Calu3 (cell line): Measurements from ENCODE around the gene CEMIP2. TPM values are rescaled to one million over a fixed set of nuclear protein-coding genes. Genes with fewer than 3 reads are reported as not detected.

Experiments used
- BruUV-seq: library from RNA; stranded (reverse); fragments of 400-500 nt; replicated peaks from 2 replicates; lab custom pipeline; 2021; lab: Mats Ljungman, UMichigan
- CTCF ChIA-PET: fragments of 300-600 bp; sonication (Branson Sonifier 250); formaldehyde crosslinking; loops from one replicate; lab custom pipeline; 2022; ENCODE audit warnings: antibody characterized with exemption; lab: Charles Lee
- DNase-seq: peaks from one replicate; pipeline ENCODE4 v3.0.0; 2022
- H3K27ac Mint-ChIP-seq: one replicate; pipeline ENCODE4 v1.8.0; 2022; ENCODE audit warnings: mixed read lengths; ENCODE audit not compliant: unreplicated experiment
- H3K27me3 Mint-ChIP-seq: one replicate; pipeline ENCODE4 v1.8.0; 2022; ENCODE audit warnings: mixed read lengths; ENCODE audit not compliant: unreplicated experiment
- H3K36me3 Mint-ChIP-seq: one replicate; pipeline ENCODE4 v1.8.0; 2022; ENCODE audit warnings: mild to moderate bottlenecking, moderate library complexity, mixed read lengths; ENCODE audit not compliant: insufficient read depth, unreplicated experiment
- H3K4me1 Mint-ChIP-seq: one replicate; pipeline ENCODE4 v1.8.0; 2022; ENCODE audit warnings: mild to moderate bottlenecking, low read depth, mixed read lengths; ENCODE audit not compliant: unreplicated experiment
- H3K4me3 Mint-ChIP-seq: one replicate; pipeline ENCODE4 v1.8.0; 2022; ENCODE audit warnings: mild to moderate bottlenecking, low read depth, moderate library complexity, mixed read lengths; ENCODE audit not compliant: unreplicated experiment
- H3K9me3 Mint-ChIP-seq: one replicate; pipeline ENCODE4 v1.8.0; 2022; ENCODE audit warnings: low read depth, mixed read lengths; ENCODE audit not compliant: unreplicated experiment
- intact Hi-C: fragments of 100-400 bp; cut with micrococcal nuclease; formaldehyde crosslinking; loops from one replicate; pipeline ENCODE4 v1.10.0; 2022; ENCODE audit not compliant: unreplicated experiment
- total RNA-seq: library from RNA; stranded (reverse); gene quantifications from 2 replicates; pipeline ENCODE4 v1.2.3, GENCODE V29; 2022
- TF ChIP-seq, protein P1 (sequence below): fragments of 200-600 bp; IDR thresholded peaks from one replicate; pipeline ENCODE4 v1.8.0; 2022; ENCODE audit warnings: antibody characterized with exemption; ENCODE audit not compliant: unreplicated experiment

CEMIP2 gene
- total RNA-seq, 1 experiment from 2014 or later, result 122 TPM

- no peaks in the 10 kb centered on the region for H3K9me3 Mint-ChIP-seq
- CTCF ChIA-PET, result interaction anchor here (0.6 kb wide), 1 partner anchor 20 kb away, joined by 4 read pairs; no protein-coding TSS in a partner anchor
- DNase-seq, result no peak
- peaks cover 6% of the 10 kb centered on the region for H3K4me1 Mint-ChIP-seq
- no TSS peak for BruUV-seq
- no peaks in the 10 kb centered on the region for H3K27me3 Mint-ChIP-seq
- H3K36me3 Mint-ChIP-seq, result peaks cover 51% of the 10 kb centered on the region
- no peak overlapping the region for H3K4me3 Mint-ChIP-seq
- intact Hi-C loops, result no loop called here
- H3K27ac Mint-ChIP-seq, result no peak overlapping the region
- TF ChIP-seq, protein P1, sequence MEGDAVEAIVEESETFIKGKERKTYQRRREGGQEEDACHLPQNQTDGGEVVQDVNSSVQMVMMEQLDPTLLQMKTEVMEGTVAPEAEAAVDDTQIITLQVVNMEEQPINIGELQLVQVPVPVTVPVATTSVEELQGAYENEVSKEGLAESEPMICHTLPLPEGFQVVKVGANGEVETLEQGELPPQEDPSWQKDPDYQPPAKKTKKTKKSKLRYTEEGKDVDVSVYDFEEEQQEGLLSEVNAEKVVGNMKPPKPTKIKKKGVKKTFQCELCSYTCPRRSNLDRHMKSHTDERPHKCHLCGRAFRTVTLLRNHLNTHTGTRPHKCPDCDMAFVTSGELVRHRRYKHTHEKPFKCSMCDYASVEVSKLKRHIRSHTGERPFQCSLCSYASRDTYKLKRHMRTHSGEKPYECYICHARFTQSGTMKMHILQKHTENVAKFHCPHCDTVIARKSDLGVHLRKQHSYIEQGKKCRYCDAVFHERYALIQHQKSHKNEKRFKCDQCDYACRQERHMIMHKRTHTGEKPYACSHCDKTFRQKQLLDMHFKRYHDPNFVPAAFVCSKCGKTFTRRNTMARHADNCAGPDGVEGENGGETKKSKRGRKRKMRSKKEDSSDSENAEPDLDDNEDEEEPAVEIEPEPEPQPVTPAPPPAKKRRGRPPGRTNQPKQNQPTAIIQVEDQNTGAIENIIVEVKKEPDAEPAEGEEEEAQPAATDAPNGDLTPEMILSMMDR, result no peak
These were observed 58.9 kb downstream of the CEMIP2 start for GRCh38 chr9:71709384-71709783.

DNA sequence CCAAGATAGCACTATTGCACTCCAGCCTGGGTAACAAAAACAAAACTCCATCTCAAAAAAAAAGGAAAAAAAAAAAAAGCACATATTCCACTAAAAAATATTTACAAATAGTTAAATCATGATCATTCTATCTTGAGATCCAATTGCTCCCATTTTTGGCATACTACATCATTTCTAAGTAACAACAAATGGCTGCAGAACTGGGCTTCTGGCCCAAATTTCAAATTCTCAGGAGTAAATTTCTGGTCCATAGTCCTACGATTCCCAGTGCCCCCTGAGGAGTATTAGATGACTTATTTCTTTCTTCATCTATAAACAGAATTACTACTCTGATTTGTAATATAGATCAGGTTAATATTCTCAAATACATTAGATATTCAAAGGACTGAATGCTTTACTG, 62.1 kb downstream of the CEMIP2 start:
- BruUV-seq, result no TSS peak
- Mint-ChIP-seq H3K36me3 (peaks cover 65% of the 10 kb centered on the region), H3K9me3 (no peaks in the 10 kb centered on the region), H3K27ac (no peak overlapping the region), H3K27me3 (no peaks in the 10 kb centered on the region), H3K4me1 (peaks cover 6% of the 10 kb centered on the region), H3K4me3 (no peak overlapping the region)
- CTCF ChIA-PET, result no interaction called here
- intact Hi-C loops, result no loop called here
- TF ChIP-seq, protein P1, result no peak
- no peak for DNase-seq

DNA sequence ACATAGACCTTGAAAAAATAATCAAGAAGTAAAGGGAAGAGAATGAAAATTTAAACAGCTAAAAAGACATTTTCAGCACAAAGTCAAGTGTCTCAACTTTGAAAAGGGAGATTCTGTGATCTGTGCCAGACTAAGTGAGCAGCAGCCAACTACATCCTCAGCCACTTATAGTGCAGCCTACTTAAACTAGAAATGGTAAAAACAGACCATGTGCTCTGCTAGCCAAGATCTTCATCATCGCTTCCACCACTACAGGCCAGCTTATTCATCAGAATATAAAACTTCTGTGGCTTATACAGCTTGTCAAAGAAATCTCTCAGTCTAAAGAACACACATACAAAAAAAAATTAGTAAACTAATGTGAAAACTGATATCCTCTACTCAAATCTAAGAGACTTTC, 63.5 kb downstream of the CEMIP2 start:
- H3K36me3 Mint-ChIP-seq, result peaks cover 72% of the 10 kb centered on the region
- no peaks in the 10 kb centered on the region for H3K9me3 Mint-ChIP-seq
- H3K27ac Mint-ChIP-seq, result no peak overlapping the region
- BruUV-seq, result no TSS peak
- TF ChIP-seq, protein P1, result no peak
- DNase-seq, result no peak
- H3K4me3 Mint-ChIP-seq, result no peak overlapping the region
- H3K27me3 Mint-ChIP-seq, result no peaks in the 10 kb centered on the region
- intact Hi-C loops, result no loop called here
- peaks cover 6% of the 10 kb centered on the region for H3K4me1 Mint-ChIP-seq
- CTCF ChIA-PET, result no interaction called here

DNA sequence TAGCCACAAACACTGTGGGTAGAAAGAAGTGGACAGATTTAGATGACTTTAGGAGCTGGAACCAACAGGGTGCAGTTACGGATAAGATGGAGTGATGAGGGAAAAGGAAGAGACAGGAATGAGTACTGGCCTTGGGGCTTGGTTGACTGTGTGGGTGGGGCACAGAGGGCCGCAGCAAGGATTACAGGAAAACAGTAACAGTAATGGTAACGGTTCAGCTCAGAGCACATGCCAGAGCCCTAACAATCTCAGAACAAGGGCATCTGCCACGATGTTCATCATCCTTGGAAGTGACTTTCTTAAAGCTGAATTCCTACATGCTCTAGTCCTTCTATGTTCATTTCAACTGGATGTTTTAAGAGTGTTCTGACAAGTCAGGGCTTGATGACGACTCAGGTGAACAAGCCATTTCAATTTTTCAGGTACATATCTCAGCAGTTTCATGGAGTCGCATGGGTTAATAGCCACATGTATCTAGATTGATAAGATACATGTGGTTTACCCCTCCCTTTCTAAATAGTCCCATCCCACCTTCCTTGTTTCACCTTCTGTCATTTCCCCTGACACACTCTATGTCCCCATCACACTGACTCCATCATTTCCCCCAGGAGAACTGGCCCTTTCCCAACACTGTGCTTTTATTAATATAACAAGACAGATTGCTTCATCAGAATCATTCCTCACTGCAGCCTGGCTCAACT, 65.0 kb downstream of the CEMIP2 start:
- DNase-seq, result no peak
- peaks cover 4% of the 10 kb centered on the region for H3K4me1 Mint-ChIP-seq
- no peaks in the 10 kb centered on the region for H3K27me3 Mint-ChIP-seq
- BruUV-seq, result no TSS peak
- intact Hi-C loops, result no loop called here
- CTCF ChIA-PET, result no interaction called here
- no peak overlapping the region for H3K4me3 Mint-ChIP-seq
- no peak overlapping the region for H3K27ac Mint-ChIP-seq
- TF ChIP-seq, protein P1, result no peak
- no peaks in the 10 kb centered on the region for H3K9me3 Mint-ChIP-seq
- peaks cover 72% of the 10 kb centered on the region for H3K36me3 Mint-ChIP-seq
